ENCODE data around the gene EGF. TPM values are rescaled to one million over a fixed set of nuclear protein-coding genes. Genes with fewer than 3 reads are reported as not detected.

The EGF gene
- total RNA-seq, 1 donor from 2014 or later = 11.7 TPM

DNA sequence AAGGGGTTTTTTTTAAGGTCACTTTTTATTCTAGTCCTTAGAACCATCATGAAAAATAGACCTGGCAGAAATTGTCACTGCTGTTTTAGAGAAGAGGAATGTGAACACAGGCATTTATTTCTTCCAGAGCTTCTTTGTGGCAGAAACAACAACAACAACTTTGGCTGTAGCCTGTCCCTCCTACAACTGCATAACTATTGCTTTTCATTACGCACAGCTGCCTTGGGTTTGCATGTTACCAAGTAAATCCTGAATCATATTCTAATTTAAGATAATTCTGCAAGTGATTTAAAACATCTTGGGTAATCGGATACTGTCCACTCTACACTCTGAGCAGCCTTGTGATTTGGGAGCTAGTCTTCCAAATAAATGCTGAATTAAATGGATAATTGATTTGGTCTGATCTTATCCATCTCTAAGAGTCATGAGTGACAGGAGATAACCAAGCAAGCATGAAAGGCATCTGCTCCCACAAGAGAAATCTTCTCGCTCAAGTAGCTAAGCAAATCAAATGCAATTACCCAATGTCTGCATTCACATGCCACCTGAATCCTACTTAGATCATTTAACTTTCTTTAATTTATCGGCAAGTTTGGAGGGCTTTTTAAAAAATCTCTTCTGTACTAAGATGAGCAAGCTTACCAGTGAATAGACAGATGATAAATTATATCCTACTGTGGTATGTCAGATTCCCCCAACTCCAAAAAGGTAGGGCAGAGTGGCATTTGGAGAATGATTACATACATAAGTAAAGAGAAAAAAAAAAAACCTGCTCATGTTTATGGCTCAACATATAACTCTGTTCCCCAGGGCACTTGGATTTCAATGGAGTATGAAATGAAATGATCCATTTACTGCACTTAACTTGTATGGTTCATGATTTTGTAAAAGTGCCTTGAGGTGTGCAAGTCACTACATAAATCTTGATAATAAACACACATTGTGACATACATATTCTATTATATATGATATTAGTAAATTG lies 73.6 kb downstream of the EGF start:
- no peak for DNase-seq (ENCODE audit: low spot score)

DNA sequence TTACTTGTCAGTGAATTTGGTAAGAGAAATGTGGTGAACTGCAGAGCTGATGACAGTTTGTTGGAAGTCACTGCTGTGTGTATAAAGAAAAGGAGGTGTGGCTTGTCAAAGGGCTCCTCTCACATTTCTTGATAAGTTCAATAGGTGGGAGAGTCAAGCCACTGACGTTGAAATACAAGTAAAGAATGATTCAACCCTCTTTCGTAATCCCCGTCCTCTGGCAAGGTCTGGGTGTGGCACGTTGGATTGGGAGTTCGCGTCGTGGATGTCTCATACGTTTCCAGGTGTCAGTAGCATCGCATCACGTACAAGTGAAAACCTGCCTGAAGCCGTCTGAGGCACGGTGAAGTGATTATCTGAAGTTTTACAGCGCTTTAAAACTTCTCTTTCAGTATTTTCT lies 76.4 kb downstream of the EGF start:
- DNase-seq (ENCODE audit: low spot score) = no peak
- intact Hi-C loops (cut with DNase I) = no loop called here

More for the DNA sequence above, 73.6 kb downstream of the EGF start:
- intact Hi-C loops (cut with DNase I) = no loop called here

- intact Hi-C loops (cut with DNase I) = no loop called here
- no peak for DNase-seq (ENCODE audit: low spot score)
Measured at GRCh38 chr4:109989618-109990017, 76.9 kb downstream of the EGF start.

GRCh38 chr4:109990261-109991257 lies 77.9 kb downstream of the EGF start:
- DNase-seq (ENCODE audit: low spot score) = no peak

DNA sequence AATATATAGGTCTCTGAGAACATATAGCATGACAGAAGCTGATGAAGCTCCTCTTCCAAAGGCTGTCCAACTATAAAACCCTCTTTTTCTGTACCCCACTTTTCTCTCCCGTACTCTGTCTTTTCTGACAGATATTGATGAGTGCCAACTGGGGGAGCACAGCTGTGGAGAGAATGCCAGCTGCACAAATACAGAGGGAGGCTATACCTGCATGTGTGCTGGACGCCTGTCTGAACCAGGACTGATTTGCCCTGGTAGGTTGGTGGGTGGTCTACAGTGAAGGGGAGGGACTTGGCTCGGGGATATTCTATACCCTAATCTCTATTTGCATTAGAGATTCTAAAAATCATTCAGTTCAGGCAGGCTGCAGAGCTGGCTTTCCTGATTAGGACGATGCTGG lies 80.4 kb downstream of the EGF start:
- DNase-seq (ENCODE audit: low spot score) = no peak
- intact Hi-C loops (cut with DNase I) = no loop called here

More at GRCh38 chr4:109990261-109991257, 77.9 kb downstream of the EGF start:
- intact Hi-C loops (cut with DNase I) = no loop called here

- DNase-seq (ENCODE audit: low spot score) = no peak
- intact Hi-C loops (cut with DNase I) = no loop called here
Measured at GRCh38 chr4:109994415-109994827, 81.7 kb downstream of the EGF start.

DNA sequence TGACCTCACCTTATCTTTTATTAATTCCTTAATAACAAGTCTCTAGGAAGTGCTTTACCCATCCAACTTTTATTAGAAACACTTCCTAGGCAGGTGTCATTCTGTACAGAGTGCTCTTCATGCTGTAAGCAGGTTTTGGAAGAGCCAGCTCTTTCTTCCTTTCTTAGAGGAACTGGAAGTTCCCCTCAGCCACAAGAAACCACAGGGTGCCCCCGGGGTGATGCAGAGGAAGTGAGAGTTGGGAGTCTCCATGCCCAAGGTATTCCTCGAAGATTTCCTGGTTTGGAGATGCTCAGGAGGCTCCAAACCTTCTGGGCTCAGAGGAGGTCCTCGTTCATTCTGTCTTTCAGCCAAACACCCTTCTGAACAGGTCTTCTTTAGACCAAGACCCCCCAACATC lies 83.8 kb downstream of the EGF start:
- intact Hi-C loops (cut with DNase I) = no loop called here
- DNase-seq (ENCODE audit: low spot score) = no peak

- DNase-seq (ENCODE audit: low spot score) = no peak
- intact Hi-C loops (cut with DNase I) = loop anchor here (2.0 kb wide), 1 partner anchor 516 kb away; no protein-coding TSS in a partner anchor
Measured at GRCh38 chr4:109998867-109999584, 86.3 kb downstream of the EGF start.

DNA sequence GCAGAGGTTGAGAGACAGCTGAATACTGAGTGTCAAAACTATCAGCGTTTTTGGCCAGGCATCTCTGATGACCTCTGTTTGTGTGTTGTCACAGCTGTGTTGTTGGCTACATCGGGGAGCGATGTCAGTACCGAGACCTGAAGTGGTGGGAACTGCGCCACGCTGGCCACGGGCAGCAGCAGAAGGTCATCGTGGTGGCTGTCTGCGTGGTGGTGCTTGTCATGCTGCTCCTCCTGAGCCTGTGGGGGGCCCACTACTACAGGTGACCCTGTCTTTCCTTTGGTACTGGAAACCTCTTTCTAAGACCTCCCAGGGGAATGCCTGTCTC lies 86.9 kb downstream of the EGF start:
- DNase-seq (ENCODE audit: low spot score) = no peak
- intact Hi-C loops (cut with DNase I) = loop anchor here (2.0 kb wide), 1 partner anchor 515 kb away; no protein-coding TSS in a partner anchor

DNA sequence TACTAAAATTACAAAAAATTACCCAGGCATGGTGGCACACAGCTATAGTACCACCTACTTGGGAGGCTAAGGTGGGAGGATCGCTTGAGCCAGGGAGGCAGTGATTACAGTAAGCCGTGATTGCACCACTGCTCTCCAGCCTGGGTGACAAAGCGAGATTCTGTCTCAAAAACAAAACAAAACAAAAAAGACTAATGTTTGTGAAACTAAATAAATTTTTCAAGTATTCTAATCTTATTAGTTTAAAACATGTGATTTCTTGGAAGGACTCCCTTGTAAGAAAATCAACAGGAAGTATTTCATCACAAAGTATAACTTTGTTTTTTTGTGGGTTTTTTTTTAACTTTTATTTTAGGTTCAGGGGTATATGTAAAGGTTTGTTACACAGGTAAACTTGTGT lies 89.6 kb downstream of the EGF start:
- no peak for DNase-seq (ENCODE audit: low spot score)
- intact Hi-C loops (cut with DNase I) = loop anchor here (10.0 kb wide), 1 partner anchor 312 kb away; no protein-coding TSS in a partner anchor

DNA sequence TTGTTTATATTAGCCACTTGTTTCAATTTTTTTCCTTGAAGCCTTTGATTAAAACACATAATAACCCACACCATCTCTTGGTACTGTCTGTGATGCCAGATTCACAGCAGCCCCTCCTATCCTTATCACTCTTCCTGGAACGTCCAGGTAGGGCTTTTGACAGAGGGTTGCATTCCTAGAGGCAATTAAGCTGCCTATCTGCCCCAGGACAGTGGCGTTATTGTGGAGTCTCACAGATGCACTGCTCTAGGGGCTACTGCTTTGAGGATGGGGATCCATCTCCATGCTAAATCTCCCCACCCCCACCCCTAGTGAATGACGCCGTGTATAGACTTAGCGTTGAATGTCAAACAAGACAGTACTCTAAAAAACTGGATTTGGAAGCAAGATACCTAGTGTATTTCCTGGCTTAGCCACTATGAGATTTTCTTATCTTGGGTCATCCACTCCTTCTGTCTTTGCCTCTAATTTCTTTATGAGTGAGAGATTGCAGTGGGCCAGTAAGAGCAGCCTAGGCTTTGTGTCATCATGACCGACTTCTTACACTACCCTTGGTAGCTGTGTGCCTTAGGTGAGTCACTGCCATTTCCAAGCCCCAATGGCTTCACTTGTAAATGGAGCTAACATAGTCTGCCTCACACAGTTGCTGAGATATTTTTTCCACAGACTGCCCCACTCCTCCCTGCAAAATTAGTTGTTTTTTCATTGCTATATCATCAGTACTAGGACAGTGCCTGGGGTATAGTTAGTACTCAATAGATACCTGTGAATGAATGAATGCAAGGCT lies 90.9 kb downstream of the EGF start:
- intact Hi-C loops (cut with DNase I) = loop anchor here (10.0 kb wide), 1 partner anchor 311 kb away; no protein-coding TSS in a partner anchor
- DNase-seq (ENCODE audit: low spot score) = no peak

DNA sequence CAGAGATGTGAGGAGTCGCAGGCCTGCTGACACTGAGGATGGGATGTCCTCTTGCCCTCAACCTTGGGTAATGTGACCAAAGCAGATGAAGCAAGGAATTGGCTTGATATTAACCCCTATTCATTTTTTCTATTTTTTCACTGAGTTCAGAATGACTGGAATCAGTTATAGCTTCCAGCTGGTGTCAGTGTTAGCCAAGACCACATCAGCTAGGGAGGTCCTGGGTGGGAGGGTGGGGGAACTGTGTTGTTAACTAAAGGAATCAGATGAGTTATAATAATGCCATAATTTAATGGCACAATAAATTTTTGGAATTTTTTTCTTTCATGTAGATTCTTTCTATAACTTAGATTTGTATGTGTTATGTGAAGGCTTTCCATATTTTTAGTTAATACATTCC lies 91.9 kb downstream of the EGF start:
- DNase-seq (ENCODE audit: low spot score) = no peak
- intact Hi-C loops (cut with DNase I) = loop anchor here (10.0 kb wide), 1 partner anchor 310 kb away; no protein-coding TSS in a partner anchor

DNA sequence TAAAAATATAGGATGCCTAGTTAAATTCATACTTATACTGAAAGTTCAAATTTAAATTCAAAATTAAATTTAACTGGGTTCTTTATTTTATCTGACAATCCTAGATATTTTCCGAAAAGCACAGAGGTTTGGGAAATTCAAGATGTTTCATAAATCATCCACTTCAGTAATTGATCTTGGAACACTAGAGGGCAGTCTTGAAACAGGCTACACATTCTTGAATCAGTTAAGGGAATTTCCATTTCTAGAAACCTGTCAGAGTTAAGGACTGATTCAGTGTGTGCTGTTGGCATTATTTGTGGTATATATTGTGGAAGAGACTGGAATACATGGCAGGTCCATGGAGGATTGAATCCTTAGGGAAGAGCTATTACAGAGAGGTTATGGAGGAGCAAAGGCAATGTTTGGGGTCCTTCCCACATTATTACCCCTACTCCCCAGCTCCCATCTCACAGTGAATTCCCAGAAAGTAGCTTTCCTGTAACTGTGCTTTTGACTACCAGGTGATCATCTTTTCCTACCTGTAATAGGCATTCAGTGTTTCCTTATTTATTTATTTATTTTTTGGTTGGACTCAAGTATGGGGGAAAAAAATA lies 92.9 kb downstream of the EGF start:
- no peak for DNase-seq (ENCODE audit: low spot score)
- intact Hi-C loops (cut with DNase I) = loop anchor here (10.0 kb wide), 1 partner anchor 309 kb away; no protein-coding TSS in a partner anchor

- DNase-seq (ENCODE audit: low spot score) = no peak
- intact Hi-C loops (cut with DNase I) = loop anchor here (10.0 kb wide), 1 partner anchor 308 kb away; no protein-coding TSS in a partner anchor
Measured at GRCh38 chr4:110007217-110007616, 94.5 kb downstream of the EGF start.

GRCh38 chr4:110008540-110008939 lies 95.9 kb downstream of the EGF start:
- no peak for DNase-seq (ENCODE audit: low spot score)
- intact Hi-C loops (cut with DNase I) = loop anchor here (10.0 kb wide), 1 partner anchor 306 kb away; no protein-coding TSS in a partner anchor

- DNase-seq (ENCODE audit: low spot score) = no peak
- intact Hi-C loops (cut with DNase I) = loop anchor here (10.0 kb wide), 1 partner anchor 305 kb away; no protein-coding TSS in a partner anchor
Measured at GRCh38 chr4:110009550-110009949, 96.9 kb downstream of the EGF start.

DNA sequence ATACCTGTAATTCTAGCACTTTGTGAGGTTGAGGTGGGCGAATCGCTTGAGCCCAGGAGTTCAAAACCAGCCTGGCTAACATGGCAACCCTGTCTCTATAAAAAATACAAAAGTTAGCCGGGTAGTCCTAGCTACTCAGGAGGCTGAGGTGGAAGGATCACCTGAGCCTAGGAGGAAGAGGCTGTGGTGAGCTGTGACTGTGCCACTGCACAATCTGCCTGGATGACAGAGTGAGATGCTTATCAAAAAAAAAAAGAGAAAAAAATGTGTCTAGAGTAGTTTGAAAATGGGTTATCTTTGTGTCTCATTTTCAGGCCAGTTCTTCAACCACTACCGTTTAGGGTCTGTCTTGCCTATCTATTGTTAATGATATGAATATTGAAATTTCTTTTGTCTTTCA lies 98.1 kb downstream of the EGF start:
- no peak for DNase-seq (ENCODE audit: low spot score)
- intact Hi-C loops (cut with DNase I) = no loop called here

GRCh38 chr4:110012917-110013316 lies 100.2 kb downstream of the EGF start:
- no peak for DNase-seq (ENCODE audit: low spot score)
- intact Hi-C loops (cut with DNase I) = no loop called here
